HG03025 (cell line): ENCODE measurements around the gene NPEPPS.
"Not testable (repeated sequence)": the region's sequence is repeated elsewhere in the genome, so short reads cannot be mapped to it uniquely, and the experiment has no call there.

Source experiments
- ATAC-seq: cut with Tn5 transposase; IDR thresholded peaks from one replicate; pipeline ENCODE4 v1.9.1; 2021; ENCODE audit warnings: mild to moderate bottlenecking, moderate library complexity; ENCODE audit not compliant: unreplicated experiment, low FRiP score

The NPEPPS gene, protein sequence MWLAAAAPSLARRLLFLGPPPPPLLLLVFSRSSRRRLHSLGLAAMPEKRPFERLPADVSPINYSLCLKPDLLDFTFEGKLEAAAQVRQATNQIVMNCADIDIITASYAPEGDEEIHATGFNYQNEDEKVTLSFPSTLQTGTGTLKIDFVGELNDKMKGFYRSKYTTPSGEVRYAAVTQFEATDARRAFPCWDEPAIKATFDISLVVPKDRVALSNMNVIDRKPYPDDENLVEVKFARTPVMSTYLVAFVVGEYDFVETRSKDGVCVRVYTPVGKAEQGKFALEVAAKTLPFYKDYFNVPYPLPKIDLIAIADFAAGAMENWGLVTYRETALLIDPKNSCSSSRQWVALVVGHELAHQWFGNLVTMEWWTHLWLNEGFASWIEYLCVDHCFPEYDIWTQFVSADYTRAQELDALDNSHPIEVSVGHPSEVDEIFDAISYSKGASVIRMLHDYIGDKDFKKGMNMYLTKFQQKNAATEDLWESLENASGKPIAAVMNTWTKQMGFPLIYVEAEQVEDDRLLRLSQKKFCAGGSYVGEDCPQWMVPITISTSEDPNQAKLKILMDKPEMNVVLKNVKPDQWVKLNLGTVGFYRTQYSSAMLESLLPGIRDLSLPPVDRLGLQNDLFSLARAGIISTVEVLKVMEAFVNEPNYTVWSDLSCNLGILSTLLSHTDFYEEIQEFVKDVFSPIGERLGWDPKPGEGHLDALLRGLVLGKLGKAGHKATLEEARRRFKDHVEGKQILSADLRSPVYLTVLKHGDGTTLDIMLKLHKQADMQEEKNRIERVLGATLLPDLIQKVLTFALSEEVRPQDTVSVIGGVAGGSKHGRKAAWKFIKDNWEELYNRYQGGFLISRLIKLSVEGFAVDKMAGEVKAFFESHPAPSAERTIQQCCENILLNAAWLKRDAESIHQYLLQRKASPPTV

DNA sequence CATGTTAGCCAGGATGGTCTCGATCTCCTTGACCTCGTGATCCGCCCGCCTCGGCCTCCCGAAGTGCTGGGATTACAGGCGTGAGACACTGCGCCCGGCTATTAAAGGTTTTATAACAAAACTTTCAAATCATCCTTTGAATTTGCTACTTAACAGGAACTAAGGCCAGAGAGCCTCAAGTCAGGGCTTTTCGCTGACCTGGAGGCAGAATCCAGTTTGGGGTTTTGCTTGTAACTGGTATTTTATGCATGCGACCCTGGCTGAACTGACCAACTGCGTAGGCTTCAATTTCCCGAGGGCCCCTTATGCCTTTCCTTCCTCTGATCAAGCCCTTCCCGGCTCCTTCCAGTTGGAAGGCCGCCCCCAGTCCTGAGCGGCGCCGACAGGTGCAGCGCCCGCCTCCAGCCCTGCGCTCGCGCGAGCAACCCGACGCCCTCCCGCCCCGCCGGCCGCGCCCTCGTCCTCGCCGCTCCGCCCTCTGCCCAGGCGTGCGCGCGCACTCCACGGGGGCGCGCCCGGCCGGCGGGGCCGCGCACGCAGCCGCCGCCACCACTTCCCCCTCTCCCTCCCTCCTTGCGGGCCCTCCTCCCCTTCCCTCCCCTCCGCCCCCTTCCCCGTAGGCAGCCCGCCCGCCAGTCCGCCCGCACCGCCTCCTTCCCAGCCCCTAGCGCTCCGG is at the start of gene NPEPPS:
Gene NPEPPS (plus strand): TSS at position 552 of the 676 bp plus-strand sequence. CDS start 193 bp downstream, outside the sequence.
- peak; percentile 72 for ATAC-seq

DNA sequence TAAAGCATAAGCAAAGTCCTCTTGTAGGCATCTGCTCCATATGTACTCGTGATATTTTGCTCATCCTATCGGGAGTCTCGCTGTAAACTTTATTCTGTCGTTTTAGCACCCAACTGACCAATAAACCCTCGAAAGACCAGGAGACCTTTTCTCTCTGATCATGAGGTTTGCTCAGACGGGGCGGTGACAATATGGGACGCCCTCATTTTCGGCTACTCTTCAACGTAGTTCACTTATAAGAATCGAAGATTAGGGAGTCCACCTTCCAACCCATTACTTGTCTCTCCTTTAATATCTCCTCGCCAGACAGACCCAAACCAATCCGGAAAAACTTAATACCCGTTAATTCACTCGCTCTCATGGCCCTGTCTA is 39.1 kb upstream of the NPEPPS start:
- ATAC-seq, result not testable (repeated sequence)

DNA sequence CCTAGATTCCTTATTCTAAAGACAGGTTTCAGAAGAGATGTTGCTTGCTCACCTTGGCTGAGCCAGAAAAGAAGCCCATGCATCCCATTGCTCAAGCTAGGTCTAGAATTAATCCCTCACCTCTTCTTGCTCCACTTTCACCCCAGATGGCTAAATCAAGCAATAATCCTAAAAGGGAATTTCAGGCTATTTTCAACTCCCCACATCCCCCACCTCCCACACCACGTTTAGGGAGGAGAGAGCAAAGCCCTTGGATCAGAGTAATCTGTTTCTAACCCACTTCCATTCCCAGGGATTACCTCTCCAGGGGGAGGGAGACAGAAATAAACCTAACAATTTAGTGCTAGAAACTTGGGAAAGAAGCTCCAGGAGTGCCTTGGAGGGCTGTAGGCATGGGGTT is 31.8 kb upstream of the NPEPPS start:
- not testable (repeated sequence) for ATAC-seq

DNA sequence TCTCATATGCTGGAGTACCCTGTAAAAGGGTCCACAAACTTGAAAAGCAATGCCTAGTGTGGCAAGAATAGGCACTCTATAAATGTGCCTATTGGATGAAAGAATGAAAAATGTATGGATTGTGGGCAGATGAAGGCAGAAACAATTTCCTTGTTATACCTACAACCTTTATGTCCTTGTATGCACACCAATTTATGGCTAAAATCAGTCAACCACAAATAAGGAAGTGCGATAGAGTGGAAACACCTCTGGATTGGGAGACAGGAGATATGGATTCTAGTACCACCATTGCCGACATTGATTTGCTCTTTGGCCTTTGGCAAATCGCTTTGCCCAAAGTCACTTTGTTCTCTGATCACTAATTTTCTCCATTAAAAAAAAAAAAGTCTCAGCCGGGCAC is 31.4 kb upstream of the NPEPPS start:
- ATAC-seq, result not testable (repeated sequence)

DNA sequence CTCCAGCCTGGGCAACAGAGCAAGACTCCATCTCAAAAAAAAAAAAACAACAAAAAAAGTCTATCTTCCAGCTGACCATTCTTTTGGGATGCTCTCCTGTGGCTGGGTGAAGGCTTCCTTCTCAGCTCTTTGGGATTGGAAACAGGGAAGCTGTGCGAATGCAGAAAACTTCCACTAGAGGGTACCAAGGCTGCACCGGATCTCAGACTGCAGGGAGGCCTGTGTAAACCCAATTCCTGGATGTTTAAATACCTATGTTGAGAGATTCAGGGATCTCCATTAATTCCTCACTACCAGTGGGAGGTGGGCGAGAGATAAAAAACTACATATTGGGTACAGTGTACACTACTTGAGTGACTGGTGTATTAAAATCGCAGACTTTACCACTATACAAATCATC is 30.3 kb upstream of the NPEPPS start:
- not testable (repeated sequence) for ATAC-seq

DNA sequence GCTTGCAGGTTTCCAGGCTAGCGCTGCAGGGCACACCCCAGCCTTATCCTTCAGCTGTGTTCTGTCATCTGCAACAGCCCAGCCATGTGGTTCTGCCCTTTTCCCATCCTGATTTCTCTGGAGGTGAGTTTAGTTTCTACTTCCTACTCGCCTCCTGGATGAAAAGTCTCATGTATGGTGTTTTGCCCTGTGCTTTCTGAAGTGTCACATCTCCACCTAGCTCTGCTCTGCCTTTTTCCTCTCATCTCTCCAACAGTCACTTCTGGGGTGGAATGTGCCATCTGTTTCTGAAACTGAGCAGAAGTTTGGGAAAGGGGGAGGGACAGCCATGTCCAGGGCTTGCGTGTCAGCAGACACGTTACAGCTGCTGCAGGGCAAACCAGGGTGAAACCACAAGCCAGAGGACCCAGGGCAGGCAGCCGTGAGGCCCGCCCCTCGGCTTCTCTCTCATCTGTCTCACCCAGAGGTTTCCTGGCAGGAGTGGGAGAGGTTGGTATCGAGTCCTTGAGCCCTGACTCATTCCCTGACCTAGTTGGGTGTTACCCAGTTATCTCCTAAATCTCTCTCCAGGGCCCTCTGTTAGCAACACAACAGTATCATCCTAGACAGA is 28.7 kb upstream of the NPEPPS start:
- ATAC-seq, result not testable (repeated sequence)

DNA sequence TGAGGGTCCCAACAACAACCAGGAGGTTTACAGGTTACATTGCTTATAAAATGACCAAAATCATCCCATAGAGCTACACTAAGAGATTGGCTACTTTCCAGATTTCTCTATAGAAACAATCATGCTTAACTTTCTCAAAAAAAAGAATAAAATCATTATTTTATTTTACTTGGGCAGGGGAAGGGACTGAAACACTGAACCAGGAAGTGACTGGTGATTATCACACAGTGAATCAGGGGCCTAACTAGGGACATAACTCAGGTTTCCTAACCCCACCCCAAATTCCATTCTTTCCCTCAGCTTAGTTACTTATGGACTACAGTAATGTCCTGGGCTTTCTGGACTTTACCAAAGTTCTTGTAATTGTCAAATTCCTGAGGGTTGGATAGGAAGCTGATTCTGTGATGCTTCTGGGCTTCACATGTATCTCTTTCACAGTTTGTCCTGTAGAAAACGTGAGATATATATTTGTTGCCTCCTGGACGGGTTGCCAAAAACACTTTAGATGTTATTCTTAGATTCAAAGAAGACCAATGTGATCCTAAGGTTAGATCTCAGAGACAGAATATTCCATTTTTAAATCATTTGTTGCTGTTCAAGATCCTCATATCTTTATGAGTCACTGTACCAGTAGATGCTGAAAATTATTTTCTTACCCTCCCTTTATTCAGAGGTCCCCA is 28.0 kb upstream of the NPEPPS start:
- ATAC-seq, result not testable (repeated sequence)

DNA sequence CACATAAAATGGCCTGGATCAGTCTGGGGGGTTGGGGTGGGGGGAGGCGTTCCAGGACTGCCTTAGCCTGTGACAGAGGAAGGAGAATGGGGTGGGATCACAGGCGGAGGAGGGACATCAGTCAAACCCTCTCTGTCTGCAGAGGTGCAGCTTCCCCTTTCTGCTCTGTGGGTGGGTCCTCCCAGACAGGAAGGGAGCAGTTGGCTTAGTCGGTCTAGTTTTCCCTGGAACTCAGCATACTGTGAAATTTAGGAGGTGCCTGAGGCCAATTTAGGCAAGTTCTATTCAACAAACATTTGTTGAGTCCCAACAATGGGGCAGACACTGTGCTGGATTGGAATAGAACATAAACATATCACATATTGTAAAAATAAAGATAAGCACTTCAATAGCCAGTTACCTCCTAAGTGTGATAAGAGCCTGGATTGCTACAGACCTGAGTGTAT is 19.2 kb upstream of the NPEPPS start:
- ATAC-seq, result not testable (repeated sequence)

DNA sequence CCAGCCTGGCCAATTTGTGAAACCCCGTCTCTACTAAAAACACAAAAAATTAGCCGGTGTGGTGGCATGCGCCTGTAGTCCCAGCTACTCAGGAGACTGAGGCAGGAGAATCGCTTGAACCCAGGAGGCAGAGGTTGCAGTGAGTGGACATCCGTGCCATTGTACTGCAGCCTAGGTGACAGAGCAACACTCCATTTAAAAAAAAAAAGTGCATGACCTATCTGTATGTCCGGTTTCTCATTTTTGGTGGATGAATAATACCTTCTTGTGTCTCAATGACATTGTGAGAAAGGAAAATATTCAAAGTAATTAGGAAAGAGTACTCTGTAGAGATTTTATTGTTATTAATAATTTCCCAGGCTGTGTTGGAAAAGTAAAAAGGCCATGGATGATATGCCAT is 17.6 kb upstream of the NPEPPS start:
- not testable (repeated sequence) for ATAC-seq

DNA sequence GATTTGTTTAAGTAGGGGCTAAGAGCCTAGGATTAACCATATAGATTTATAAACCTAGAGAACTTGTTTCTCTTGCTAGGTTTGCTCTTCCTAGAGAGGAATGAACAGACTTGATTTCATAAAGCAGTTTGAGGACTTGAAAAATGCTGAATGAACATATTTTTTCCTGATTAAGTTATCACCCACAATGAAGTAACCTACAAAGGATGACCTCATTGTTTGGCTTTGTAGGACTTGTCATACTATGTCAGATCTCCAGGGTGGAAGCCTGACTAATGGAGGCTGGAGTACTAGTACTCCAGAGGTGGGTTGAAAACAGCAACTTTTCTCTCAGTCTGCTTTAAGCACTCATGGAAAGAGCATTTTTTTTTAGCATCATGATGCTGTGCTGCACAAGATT is 12.0 kb upstream of the NPEPPS start:
- ATAC-seq, result not testable (repeated sequence)

DNA sequence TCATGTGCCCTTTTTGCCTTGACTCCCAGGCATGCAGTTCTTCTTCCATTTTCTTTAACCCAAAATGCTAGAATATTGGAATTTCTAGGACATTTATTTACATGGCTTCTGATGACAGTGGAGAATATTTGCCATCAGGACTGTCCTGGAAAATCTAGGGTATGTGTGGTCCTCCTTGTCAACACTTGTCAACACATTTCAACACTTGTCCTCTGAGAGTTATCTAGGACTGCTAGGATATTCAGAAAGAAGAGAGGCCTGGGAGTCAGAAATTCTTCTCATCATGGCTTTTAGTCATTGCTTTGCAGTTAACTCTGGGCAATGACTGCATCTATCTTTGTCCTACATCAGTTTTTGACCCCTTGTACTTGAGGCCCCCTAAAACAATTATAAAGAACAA is 11.5 kb upstream of the NPEPPS start:
- not testable (repeated sequence) for ATAC-seq

DNA sequence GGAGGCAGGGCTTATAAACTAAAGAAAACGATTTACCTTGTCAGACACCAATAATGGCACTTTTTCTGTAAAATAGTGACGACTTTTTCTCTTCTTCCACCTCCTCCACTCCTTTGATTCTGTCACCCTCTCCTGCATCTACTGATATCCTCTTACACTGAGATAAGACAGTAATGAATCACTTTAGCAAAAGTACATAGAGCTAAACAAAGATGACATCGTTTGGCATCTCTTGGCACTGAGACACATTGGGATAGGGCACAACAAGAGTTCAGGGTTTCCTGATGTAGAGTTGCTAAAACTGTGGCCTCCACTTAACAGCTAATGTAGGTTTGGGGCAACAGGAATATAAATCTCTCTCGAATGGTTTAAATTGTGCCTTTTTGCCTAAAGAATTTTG is 10.6 kb upstream of the NPEPPS start:
- ATAC-seq, result not testable (repeated sequence)

DNA sequence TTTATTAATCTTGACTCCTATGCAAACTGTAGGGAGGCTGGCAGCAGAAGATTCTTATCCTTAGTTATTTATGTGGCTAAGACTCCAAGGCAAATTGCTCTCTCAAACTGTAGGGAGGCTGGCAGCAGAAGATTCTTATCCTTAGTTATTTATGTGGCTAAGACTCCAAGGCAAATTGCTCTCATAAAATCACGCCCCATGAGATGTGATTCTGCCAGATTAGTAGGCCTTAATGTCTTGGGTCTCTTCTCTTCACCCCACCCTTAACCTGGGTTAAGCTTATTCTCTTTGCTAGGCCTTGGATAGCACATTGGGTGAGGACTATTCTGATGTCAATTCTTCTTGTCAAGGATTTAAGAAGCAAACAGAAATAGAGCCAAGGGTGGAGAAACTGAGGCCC is 9.5 kb upstream of the NPEPPS start:
- ATAC-seq, result not testable (repeated sequence)

DNA sequence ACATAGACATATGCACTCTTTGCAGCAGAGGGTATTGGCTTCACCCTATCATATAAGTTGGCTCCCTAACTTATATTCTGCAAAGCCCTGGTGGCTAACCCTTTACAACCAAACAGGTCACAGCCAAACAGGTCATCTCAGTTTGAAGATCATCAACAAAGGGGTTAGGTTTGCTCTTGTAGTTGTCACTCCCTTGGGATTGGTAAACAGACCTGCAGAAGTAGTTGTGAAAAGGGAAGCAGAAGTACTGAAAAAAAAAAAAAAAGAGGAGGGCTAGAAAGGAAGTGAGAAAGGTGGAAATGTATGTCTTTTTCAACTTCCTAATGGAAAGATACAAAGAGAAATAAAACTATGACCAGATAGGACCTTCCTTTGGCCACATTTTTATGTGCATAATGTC is 8.6 kb upstream of the NPEPPS start:
- ATAC-seq, result not testable (repeated sequence)

DNA sequence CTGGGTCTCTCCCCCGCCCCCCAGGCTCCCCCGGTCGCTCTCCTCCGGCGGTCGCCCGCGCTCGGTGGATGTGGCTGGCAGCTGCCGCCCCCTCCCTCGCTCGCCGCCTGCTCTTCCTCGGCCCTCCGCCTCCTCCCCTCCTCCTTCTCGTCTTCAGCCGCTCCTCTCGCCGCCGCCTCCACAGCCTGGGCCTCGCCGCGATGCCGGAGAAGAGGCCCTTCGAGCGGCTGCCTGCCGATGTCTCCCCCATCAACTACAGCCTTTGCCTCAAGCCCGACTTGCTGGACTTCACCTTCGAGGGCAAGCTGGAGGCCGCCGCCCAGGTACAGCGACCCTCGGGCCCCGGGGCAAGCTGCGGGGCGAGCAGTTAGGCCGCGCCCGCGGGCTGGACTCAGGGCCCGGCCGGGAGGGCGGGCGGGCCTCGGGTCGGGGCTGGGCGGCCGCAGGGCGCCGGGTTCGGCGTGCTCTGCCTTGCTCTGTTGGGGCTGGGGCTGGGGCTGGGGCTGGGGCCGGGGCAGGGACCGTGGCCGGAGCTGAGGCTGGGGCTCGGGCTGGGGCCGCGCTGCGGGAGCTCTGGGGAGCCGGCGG is 419 bp downstream of the NPEPPS start:
- peak; percentile 34 for ATAC-seq

DNA sequence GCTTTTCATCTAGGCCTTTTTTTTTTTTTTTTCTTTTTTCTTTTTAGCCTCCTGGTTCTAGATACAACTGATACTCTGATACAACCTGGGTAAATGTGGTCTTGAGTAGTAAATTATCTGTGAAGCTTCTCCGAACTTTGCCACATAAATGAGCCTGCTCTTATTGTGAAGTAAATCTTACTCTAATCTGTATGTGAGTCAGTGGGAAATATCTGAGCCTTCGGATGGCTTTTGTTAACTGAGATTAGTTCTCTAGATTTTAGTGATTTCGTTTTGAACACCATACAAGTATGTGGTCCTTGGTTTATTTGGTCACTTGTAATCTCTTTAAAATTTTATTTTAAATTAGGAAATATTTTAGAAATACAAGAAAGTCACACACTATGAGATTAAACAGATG is 8.2 kb downstream of the NPEPPS start:
- ATAC-seq, result not testable (repeated sequence)

DNA sequence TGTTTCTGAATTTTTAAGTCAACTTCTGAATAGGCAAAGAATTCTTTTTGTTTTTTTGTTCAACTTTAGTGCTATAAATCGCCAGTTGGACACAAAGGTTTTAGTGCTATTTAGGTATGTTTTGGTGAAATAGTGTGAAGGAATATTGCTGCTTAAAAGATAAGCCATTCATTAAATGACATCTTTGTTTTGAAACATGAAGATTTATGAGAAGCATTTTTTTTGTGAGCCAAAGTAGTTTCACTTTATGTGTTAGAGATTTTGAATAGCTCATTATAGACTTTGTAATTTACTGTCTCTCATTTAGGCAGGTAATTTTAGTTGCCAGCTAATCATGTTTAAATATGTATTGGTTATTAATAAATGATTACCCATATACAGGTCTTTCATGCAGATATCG is 10.8 kb downstream of the NPEPPS start:
- ATAC-seq, result not testable (repeated sequence)

DNA sequence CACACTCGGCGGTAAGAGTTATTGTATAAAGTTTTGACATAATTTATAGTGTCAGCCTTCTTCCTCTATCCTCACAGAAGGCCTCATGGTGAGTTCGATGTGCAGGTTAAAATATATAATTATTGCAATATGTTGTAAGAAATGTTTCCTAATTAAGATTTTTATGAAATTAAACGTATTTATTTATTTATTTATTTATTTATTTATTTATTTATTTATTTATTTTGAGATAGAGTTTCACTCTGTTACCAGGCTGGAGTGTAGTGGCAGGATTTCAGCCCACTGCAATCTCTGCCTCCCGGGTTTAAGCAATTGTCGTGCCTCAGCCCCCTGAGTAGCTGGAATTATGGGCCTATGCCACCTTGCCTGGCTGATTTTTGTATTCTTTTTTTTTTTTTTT is 13.4 kb downstream of the NPEPPS start:
- ATAC-seq, result not testable (repeated sequence)

DNA sequence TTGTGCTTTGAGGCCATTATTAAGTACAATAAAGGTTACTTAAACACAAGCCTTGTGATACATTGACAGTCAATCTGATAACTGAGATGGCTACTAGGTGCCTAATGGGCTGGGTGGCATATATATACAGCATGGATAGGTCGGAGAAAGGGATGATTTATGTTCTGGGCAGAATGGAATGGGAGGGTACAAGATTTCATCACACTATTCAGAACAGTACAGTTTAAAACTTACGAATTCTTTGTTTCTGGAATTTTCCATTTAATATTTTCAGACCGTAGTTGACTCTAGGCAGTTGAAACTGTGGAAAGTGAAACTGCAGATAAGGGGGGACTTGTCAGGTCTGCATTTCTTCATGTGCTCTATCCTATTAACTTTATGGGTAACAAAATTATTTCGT is 23.8 kb downstream of the NPEPPS start:
- ATAC-seq, result not testable (repeated sequence)
